NCI-H1092 treated with DMSO at 0.1 percent for 48 hours (cell line): ENCODE data around the gene SOCS2.
"Not testable (repeated sequence)": the region's sequence is repeated elsewhere in the genome, so short reads cannot be mapped to it uniquely, and the experiment has no call there.

ENCODE experiments used
- DNase-seq: peaks from one replicate; lab custom pipeline; 2025; lab: John Stamatoyannopoulos, UW

The SOCS2 gene

DNA sequence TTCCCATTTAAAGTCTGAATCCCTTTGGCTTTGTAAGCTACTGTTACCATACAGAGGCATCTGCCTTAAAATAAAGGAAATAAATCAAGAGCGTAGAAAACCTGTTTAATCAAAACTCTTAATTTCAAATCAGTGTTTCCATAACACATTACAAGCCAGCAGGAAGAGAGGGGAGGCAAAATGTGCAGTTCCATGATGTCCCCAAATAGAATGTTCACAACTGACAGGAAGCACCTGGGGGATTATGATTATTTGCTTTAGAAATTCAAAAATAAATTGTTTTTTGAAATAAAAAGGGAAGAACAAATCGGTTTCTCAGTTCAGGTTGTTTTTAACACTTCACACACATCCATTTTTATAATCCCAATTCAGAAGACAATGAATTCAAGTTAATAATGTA lies 21.4 kb downstream of the SOCS2 start:
- no peak for DNase-seq

DNA sequence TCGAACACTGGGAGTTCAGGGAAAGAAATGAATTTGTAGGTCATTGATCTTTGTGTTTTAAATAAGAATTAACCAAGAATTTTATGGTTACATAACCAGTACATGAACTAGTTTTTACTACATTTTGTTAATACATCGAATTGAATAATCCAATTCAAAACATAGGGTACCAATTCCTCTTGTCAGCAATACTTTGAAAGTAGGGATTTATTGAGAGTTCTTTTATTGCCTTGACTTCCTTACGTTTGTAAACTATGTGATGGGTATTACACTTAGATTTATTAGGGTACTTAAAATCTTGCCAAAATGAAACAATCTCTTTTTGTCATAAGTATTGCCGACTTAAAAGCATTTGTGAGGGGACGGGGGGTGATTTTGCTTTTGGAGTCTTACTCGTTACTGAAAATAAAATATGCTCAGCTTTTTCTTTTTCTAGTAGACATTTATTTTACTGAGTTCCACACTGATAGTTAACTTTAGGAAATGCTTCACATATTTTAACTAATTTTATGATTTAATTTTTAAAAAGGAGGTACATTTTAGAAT lies 22.4 kb downstream of the SOCS2 start:
- no peak for DNase-seq

DNA sequence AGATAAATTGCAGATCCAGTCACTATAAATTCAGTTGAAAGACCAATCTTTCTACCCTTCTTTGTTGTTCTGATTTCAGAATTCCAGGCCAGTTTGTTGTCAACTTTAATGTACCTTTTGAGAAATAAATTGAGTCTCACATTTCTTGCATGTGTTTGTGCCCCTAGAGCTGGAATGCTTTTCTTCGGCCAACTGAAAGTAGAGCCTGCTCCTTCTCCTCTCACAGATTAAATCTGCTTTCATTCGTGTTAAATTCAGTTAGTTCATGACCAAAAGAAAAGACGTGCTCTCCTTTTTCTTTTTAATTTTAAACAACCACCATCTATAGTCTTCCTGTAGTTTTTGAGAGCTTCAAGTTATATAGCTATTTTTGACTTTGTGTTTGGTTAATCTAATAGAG lies 22.9 kb downstream of the SOCS2 start:
- no peak for DNase-seq

DNA sequence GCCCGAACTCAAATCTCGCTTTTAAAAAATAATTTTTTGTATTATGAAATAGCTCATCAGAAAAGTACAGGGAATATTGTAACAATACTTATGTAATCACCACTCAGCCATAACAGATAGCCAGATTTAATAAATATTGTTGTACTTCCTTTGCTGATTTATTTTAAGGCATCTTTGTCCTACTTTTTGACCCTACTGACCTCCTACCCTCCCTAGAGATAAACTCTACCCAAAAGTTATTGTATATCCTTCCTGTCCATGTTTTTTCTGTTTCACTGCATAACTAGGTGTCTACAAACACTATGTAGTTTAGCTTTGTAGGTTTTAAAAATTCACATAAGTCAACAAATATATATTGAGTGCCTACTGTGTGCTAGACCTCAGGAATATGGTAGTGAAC lies 25.1 kb downstream of the SOCS2 start:
- DNase-seq: no peak

DNA sequence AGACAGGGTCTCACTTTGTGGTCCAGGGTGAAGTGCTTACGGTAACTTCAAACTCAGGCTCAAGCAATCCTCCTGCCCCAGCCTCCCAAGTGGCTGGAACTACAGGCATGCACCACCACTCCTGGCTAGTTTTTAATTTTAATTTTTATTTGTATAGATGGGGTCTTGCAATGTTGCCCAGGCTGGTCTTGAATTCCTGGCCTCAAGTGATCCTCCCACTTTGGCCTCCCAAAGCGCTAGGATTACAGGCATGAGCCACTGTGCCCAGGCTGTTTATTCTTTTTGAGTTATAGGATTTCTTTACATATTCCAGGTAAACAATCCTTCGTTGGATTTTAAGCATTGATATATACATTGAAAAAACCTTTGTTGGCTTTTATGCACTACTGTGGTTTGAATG lies 26.7 kb downstream of the SOCS2 start:
- no peak for DNase-seq

DNA sequence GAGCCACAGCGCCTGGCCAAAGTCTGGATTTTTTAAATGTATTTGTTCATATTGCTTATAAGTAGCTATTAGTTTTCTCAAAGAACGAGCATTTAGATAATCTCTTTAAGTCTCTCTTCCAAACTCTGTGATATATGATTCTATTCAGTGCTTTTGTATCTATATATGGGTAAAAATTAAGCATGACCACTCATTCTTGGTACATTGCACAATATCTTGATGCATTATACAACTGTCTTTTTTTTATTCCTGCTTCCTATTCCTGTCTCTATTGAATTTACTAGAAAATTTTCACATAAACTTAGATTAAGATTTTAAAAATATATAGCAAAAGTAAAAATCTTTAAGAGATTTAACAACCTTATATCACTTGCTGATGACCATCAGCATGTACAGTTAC lies 29.1 kb downstream of the SOCS2 start:
- DNase-seq: no peak

DNA sequence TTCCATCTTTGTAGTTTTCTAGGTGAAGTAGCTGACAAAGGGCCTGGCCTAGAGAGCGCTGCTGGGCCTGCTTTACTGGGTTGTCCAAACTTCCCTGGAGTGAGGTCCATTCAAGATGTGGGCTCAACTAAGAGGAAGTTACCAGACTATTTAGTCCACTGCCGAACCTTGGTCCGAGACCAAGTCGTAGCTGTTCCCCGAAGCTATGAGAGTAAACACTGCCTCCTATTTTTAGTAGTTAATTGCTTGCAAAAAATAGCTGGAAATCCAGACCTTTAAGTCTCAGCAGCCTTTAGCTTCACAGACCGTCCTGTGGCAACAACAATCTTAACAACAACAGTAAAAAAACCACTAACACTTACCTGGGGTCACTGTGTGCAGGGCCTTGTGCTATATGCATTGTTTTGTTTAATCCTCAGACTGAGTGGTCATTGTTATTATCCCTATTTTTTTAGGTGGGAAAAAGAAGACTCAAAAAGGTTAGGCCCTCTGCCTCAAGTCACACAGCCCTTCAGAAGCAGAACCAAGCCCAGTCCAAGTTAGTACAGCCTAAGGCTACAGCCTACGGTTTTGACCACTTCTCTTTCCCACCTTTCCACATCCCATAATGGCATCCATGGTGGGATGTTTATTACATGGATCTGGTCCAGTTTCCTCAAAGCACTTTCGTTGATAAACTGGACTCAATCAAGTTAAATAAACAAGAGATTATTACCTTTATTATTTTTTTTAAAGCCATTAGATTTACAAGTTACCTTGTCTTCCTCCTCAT lies 30.6 kb downstream of the SOCS2 start:
- no peak for DNase-seq

DNA sequence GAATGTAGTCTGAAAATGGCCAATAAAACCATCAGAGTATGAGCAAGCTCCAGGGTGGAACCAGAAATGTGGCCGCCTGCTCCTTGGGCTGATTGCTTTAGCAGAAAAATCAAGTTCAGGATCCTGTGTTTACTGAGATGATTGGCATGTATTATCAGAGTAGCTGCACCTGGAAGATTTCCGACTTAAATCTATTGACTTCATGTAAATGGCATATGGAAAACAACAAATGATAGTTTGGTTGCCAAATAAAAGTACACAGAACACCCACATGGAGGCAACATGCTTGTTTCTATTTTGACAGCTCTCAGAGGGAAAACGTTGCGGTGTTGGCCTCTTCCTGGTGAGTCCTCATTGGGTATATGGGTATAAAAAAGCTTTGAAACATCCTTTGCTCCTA lies 31.3 kb downstream of the SOCS2 start:
- DNase-seq: no peak

DNA sequence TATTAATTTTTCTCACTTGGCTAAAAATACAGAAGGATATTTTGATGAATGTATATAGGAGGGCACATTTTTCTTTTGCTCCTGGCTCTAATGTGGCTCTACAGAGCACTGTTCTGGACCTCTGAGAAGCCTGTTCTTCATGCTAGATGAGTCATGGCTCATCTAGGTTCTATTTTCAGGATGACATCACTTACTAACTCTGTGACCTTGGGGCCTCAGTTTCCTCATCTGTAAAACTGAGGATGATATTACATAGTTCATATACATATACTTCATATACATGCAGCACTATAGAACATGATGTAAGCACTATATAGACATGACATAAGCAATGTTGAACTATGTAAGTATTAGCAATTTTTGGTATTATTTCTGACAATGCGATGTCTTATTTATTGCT lies 35.8 kb downstream of the SOCS2 start:
- no peak for DNase-seq

DNA sequence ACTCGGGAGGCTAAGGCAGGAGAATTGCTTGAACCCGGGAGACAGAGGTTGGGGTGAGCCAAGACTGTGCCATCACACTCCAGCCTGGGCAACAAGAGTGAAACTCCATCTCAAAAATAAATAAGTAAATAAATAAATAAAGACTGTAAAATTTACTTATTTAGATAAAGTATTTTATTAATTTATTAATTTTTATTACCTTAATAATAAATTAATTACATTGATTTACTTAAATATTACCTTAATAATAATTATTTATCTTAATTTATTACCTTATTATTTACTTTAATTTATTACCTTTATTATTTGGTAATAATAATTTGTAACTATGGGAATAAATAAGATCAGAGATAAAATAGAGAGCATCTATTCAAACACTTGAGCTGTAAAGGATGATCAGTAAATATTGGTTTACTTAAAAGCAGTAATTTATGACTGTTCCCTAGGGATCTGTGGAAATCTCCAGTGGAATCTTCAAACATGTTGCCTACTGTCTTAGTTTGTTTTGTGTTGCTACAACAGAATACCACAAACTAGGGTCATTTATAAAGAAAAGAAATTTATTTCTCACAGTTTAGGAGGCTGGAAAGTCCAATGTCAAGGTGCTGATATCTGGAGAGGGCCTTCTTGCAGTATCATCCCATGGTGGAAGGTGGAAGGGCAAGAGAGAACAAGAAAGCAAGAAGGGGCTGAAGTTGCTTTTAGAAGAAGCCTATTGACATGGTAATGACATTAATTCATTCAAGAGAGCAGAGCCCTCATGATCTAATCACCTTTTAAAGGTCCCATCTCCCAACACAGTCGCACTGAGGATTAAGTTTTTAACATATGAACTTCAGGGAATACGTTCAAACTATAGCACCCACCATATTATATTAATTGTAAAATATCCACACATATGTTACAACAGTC lies 37.1 kb downstream of the SOCS2 start:
- DNase-seq: no peak

DNA sequence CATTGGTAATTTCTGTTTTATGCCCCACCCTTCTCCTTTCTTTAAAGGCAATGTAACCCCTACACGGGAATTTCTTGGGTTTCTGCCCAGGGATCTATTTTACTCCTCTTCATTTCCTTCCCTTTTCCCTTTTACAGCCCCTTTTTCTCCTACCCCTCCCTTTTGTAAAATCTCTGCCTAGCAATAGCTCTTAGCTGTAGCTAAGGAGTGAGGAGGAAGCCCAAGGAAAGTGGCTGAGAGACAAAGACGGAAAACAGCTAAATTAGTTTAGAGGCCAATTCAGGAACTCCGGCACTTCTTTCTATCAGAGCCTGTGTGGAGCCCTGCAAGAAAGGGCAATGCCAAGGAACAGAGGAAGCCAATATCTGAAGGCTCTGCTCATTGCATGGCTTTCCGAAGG lies 40.3 kb downstream of the SOCS2 start:
- DNase-seq: no peak

DNA sequence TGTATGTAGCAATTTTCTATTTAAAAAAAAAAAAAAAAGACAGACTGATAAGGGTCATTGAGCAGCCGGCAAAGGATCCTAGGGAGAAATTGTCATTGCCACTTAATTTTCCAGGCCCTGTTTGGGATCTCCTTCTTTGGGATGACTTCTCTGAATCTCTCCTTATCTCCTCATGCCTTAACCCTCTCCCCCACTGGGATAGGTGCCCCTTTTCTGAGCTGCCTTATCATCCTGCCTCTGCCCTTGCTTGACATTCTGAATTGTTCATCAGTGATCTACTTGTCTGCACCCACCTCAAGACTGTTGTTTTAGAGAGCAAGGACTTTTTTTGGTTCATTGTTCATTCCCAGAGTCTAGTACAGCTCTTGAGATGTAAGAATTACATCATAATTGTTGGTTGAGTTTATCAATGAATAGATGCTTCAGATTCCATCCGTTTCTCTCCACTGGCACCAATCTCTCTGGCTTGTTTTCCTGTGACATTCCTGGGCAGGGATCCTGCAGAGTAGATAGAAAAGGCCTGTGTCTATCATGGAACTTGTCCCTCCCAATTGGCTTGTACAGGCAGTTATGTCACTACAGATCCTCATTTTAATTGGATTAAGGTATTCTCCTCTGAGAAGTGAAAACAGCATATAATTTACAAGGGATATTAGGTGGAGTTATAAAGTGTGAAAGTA lies 42.6 kb downstream of the SOCS2 start:
- DNase-seq: no peak

DNA sequence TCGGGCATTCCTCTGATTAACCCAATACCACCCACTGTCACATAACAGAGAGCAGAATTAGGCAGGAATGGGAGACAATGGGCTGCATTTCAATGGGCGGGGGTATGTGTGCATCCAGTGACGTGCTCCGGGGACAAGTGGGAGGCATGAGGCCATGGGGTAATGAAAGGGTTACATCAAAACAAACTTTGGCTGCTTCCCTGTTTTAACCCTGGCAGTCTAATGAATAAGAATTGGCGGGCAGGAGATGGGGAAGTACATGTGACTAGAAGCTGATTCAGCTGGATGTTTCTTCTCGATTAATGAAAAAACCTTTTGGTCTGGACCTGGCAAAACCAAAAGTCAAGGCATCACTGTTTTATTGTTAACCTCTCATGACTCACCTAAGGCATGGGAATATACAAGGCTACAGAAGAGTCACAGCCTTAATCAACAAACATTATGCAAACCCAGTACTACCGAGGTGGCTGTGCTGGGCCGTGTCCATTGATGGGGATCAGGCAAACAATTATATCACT lies 44.2 kb downstream of the SOCS2 start:
- no peak for DNase-seq

DNA sequence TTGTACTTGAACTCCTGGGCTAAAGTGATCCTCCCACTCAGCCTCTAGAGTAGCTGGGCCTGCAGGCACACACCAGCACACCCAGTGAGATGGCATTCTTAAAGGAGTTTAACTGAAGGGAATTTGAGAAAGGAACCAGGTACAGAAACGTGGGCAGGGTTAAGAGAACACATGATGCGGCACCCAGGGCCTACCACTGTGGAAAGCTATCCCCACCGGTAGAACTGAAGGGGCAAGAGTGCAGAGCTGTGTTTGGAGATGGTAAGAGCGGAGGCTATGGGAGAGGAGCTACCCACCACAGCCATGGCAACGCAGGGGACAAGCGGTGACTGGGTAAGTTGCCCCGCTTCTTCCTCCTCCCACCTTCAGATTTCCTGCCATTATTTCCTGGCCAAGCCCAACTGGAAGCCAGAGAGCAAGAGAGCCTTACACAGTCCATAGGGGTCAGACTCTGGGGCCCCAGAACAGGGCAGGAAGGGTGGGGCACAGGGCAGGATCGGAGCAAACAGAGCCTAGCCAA lies 46.5 kb downstream of the SOCS2 start:
- no peak for DNase-seq

DNA sequence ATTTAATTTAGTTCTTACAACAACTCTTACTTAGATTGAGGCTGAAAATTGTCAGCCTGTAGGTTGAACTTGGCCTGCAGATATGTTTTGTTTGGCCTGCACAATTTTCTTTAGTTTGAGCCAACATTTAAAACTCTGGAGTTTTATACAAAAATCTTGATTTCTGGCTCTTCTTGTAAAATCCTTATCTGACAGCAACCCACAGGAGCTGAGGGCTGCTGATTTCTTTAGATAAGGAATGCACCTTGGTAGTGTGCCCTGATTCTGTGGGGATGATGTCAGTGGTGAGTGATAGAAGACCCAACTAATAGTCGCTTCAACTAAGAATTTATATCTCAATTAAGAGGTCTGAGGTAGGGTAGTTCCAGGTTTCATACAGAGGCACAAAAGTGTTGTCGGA lies 49.5 kb downstream of the SOCS2 start:
- no peak for DNase-seq

DNA sequence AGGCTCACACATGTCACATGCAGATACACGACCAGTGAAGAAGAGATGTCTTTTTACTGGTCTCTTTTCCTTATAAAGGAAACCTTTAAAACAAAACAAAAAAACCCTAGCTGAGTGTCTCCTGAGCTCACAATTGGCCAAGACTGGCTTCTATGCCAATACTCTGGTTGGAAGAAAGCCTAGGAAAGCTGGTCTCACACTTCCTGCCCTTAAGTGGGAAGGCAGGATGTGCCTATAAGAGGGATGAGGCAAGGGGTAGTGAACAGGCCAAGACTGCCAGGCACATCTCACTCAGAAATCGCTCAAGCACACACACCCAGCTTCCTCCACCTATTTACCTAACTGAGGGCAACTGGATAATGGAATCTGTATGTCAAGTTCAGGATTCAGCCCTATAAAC lies 50.0 kb downstream of the SOCS2 start:
- no peak for DNase-seq

DNA sequence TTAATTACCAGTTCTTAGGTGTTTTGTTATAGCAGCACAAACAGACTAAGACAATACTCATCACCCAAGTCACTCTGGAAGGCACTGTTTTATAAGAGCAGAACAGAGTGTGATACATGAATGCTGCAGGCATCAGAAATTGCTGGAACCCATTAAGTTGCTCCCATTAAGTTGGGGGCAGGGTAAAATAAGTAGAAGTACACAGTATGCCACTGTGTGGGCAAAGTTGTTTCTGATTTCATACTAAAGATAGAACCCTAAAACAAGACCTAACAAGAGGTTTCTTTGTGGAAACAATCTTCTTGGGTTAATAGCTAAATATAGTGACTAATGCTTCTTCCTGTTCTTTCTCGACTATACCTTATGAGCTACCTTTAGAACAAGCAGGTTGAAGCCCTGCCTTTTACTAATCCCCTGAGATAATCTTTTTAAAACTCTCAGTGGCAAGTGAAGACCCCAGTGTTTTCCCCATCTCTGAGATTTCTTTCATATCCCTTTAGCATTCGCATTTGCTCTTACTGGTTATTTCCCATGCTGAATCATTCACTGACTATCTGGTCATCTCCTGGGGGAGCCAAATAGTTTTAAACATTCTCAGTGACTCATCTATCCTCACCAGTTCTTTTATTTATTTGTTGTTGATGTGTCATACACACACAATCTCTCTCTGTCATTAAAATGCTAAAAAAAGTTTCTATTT lies 52.3 kb downstream of the SOCS2 start:
- DNase-seq: no peak

DNA sequence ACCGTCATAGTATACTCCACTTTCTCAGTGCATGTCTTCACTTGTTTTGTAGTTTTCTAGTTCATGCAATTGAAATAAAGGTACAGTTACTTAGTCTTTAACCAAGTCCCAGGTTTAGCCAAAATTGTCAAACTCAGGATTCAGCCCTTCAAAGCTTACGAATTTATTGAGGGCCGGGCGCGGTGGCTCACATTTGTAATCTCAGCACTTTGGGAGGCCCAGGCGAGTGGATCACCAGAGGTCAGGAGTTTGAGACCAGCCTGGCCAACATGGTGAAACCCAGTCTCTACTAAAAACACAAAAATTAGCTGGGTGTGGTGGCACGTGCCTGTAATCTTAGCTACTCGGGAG lies 52.8 kb downstream of the SOCS2 start:
- DNase-seq: not testable (repeated sequence)

DNA sequence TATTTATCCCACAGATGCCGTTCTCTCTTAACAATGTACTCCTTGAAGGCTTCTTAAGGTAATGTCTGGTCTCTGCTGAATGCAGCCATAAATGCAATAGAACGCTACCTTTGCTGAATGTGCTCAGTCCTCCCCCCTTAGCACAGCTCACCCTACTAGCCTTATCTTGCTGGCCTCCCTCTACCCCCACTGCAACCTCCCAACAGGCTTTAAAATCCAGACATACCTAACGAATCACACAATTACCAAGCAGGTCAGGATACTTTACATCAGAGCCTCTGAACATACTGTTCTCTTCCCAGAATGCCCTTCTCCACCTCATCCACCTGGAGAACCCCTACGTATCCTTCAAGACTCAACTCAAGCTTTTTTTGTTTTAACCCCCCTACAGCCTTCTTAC lies 53.7 kb downstream of the SOCS2 start:
- DNase-seq: no peak
